GM10266 (cell line): ENCODE data around the gene PHF8.

Experiments
- DNase-seq: peaks from one replicate; pipeline ENCODE4 v3.0.0; 2012; ENCODE audit errors: extremely low spot score
- TF ChIP-seq, protein P1 (sequence below): IDR thresholded peaks from 2 replicates; pipeline ENCODE4 v1.5.1; 2012; ENCODE audit warnings: mild to moderate bottlenecking, low read depth; ENCODE audit not compliant: control insufficient read depth, insufficient read depth; ENCODE audit errors: missing control alignments

Gene PHF8

DNA sequence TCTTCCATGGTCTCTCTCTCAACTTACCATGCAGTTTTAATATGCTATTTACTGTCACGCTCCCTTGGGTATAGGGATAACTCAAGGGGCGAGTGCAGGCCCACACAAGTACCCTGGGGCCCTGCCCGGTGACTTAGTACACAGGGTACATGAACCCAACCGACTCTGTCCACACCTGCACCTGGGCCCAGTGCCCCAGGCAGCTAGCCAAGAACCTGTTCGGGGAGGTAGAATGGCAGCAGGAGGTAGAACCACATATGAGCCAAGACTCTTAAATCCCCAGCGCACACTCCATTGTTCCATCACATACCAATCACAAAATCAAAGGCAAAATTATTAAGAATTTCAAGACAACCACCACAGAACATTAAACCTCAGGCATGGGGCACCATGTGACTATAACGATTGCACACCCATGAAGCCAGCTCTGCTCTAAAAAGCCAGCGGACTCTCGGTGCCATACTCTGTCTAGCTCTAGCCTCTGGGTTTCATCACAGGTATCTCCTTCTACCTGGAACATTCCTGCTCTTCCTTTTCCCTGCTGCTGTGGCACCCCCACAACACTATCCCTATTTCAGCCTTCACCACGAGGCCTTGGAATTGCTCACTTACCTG is 14.6 kb downstream of the PHF8 start:
- TF ChIP-seq, protein P1, sequence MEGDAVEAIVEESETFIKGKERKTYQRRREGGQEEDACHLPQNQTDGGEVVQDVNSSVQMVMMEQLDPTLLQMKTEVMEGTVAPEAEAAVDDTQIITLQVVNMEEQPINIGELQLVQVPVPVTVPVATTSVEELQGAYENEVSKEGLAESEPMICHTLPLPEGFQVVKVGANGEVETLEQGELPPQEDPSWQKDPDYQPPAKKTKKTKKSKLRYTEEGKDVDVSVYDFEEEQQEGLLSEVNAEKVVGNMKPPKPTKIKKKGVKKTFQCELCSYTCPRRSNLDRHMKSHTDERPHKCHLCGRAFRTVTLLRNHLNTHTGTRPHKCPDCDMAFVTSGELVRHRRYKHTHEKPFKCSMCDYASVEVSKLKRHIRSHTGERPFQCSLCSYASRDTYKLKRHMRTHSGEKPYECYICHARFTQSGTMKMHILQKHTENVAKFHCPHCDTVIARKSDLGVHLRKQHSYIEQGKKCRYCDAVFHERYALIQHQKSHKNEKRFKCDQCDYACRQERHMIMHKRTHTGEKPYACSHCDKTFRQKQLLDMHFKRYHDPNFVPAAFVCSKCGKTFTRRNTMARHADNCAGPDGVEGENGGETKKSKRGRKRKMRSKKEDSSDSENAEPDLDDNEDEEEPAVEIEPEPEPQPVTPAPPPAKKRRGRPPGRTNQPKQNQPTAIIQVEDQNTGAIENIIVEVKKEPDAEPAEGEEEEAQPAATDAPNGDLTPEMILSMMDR: no peak
- no peak for DNase-seq

DNA sequence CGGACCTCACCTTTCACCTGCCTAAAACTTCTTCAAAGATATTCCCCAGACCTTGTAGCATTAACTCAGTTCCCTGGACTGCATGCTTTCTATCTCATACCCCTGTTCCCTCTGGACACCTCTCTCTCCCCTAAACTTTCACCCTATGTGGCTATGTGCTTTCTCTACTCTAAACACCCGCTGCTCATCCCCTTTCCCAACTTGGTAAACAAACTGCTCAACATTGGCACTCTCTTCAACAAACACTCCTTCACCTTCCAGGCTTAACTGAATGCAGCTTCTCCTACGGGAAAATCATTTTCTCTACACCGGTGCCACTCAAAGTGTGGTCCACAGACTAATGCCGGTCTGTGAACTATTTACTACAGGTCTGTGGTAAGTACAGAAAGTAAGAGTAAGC is 19.9 kb downstream of the PHF8 start:
- DNase-seq: no peak
- TF ChIP-seq, protein P1: no peak

DNA sequence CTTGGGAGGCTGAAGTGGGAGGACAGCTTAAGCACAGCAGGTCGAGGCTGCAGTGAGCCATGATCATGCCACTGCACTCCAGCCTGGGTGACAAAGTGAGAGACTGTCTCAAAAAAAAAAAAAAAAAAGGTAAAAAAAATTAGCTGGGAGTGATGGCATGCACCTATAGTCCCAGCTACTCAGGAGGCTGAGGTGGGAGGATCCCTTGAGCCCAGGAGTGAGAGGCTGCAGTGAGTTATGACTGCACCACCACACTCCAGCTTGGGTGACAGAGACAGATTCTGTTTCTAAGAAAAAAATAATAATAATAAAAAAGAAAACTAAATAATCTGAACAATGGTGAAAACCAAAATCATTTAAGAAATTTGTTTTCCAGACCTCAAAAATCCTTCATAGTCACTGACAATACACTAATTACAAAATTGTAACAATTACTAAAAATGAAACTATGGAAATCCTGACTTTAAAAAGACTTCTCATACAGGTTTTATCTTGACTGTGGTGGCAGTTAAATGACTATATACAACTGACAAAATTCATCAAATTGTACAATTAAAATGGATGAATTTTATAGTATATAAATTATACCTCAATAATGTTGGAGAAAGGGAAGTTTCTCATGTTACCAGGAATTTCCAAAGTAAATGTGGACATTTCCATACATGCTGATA is 31.3 kb downstream of the PHF8 start:
- DNase-seq: no peak
- TF ChIP-seq, protein P1: no peak

DNA sequence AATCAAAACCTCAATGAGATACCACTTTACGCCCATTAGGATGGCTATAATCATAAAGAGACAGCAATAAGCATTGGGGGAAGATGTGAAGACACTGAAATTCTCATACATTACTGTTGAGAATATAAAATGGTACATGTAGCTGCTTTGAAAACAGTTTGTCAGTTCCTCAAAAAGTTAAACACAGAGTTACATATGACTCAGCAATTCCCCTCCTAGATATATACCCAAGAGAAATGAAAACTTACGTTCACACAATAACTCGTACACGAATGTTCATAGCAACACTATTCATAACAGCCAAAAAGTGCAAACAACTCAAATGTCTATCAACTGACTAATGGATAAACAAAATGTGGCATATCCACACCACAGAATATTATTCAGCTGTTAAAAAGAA is 36.6 kb downstream of the PHF8 start:
- TF ChIP-seq, protein P1: no peak
- DNase-seq: no peak

DNA sequence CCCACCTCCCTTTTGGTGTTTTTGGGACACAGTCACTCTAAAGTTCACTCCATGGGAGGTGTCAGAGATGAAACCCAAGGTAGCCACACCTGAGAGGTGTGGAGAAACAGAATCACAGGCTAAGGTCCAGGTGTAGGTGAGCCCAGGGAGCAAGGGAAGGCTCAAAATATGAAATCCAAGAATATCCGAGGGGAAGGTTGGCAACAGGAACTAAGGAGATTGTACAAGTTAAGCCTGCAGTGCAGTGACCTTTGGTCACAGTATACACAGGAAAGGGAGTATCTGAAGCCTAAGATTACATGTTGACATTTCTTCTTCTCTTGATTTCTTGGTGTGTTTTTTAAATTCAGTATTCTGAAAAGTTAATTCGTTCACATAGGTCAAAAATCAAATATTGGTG is 46.5 kb downstream of the PHF8 start:
- TF ChIP-seq, protein P1: no peak
- no peak for DNase-seq

DNA sequence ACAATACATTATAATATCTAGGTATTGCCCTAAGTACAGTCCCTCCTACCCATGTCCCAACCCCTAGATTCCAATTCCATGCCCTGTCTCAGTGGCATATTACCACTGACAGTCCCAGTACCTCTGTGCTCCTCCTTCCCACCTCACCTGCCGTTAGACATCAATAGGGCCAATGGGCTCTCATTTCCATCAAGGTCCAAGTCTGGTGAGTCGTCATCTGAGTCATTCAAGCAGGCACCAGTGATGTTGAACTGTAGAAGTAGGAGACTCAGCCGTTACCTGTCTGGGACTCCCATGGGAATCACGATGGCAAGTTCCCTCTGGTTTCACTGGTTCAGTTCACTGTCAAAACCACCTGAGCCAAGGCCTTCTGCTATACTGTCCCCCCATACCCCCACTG is 51.7 kb downstream of the PHF8 start:
- TF ChIP-seq, protein P1: no peak
- DNase-seq: no peak

DNA sequence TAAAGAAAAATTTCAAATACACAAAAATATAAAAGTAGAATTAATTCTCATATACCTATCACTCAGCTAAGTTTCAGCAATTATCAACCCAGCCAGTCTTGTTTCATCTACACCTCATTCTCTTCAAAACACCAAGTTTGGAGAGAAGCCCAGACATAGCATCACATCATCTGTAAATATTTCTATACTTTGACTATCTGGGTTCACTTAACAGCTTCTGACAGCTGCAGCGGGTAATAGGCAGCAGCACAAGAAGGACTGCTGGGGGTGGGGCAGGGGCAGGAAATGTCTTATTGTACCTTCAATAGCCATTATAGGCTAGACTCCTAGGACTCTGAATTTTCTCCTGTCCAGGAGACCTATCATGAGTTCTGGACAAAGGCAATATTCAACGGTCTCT is 54.1 kb downstream of the PHF8 start:
- TF ChIP-seq, protein P1: no peak
- DNase-seq: no peak
